ENCODE results near the gene MIPOL1. TPM values are rescaled to one million over a fixed set of nuclear protein-coding genes. Genes with fewer than 3 reads are reported as not detected.

The MIPOL1 gene
- total and polyA plus RNA-seq, 8 donors, result 2.4 to 9.0 (median 6.4) TPM

- intact Hi-C loops (cut with DNase I), result no loop called here
- ATAC-seq (peak in 1 of 4 donors; percentile 9), DNase-seq (peak in 3 of 6 donors; percentile 32 to 73 (median 59)), FAIRE-seq (no peak)
- H3K36me3 ChIP-seq, result no peaks in the 10 kb centered on the region
- no peak for TF ChIP-seq CTCF (IDR thresholded peaks at IDR 0.05)
- H3K27me3 ChIP-seq, result peaks cover 8 to 40% (median 22%) of the 10 kb centered on the region in 4 donors
- WGBS, 2 donors, result 18 to 24% methylated on average over 47 to 50 of the region's 50 CpGs
- H3K4me1 ChIP-seq, result peaks cover 0 to 14% (median 9%) of the 10 kb centered on the region in 3 donors
- H3K9me3 ChIP-seq, result no peaks in the 10 kb centered on the region
- peak overlapping the region in 1 of 4 donors; percentile 15 for H3K4me3 ChIP-seq
- H3K27ac ChIP-seq, result no peak overlapping the region
Measured at GRCh38 chr14:37597914-37598746, 400.4 kb downstream of the MIPOL1 start.

- 36 to 41% methylated on average over 36 of the region's 36 CpGs for WGBS, 2 donors
- H3K36me3 ChIP-seq, result no peaks in the 10 kb centered on the region
- intact Hi-C loops (cut with DNase I), result no loop called here
- no peak for ATAC-seq
- H3K27ac ChIP-seq, result no peak overlapping the region
- no peaks in the 10 kb centered on the region for H3K9me3 ChIP-seq
- H3K4me3 ChIP-seq, result peak overlapping the region in 1 of 4 donors; percentile 35
- peaks cover 0 to 12% (median 8%) of the 10 kb centered on the region in 3 donors for H3K4me1 ChIP-seq
- TF ChIP-seq CTCF (IDR thresholded peaks at IDR 0.05), result no peak
- peak in 2 of 6 donors; percentile 58 to 73 for DNase-seq
- FAIRE-seq, result no peak
- peaks cover 8 to 40% (median 23%) of the 10 kb centered on the region in 4 donors for H3K27me3 ChIP-seq
Measured at GRCh38 chr14:37598747-37599506, 401.2 kb downstream of the MIPOL1 start.

- WGBS, 2 donors, result 6% methylated on average over 57 of the region's 57 CpGs
- peak in 3 of 6 donors; percentile 15 to 64 (median 61) for DNase-seq
- no peaks in the 10 kb centered on the region for H3K36me3 ChIP-seq
- peaks cover 0 to 9% (median 6%) of the 10 kb centered on the region in 3 donors for H3K4me1 ChIP-seq
- FAIRE-seq, result no peak
- peak overlapping the region in 2 of 4 donors; percentile 5 to 35 for H3K4me3 ChIP-seq
- no peak overlapping the region for H3K27ac ChIP-seq
- no peak for ATAC-seq
- H3K9me3 ChIP-seq, result no peaks in the 10 kb centered on the region
- H3K27me3 ChIP-seq, result peaks cover 8 to 40% (median 23%) of the 10 kb centered on the region in 4 donors
- no peak for TF ChIP-seq CTCF (IDR thresholded peaks at IDR 0.05)
- intact Hi-C loops (cut with DNase I), result no loop called here
Measured at GRCh38 chr14:37599507-37600368, 402.0 kb downstream of the MIPOL1 start.

- ATAC-seq (no peak), FAIRE-seq (no peak), DNase-seq (no peak)
- Histone ChIP-seq H3K36me3 (no peaks in the 10 kb centered on the region), H3K9me3 (no peaks in the 10 kb centered on the region), H3K27me3 (peaks cover 8 to 40% (median 23%) of the 10 kb centered on the region in 4 donors), H3K4me3 (no peak overlapping the region), H3K4me1 (peaks cover 0 to 7% (median 6%) of the 10 kb centered on the region in 3 donors), H3K27ac (no peak overlapping the region)
- intact Hi-C loops (cut with DNase I), result no loop called here
- 34% methylated on average over 4 of the region's 4 CpGs for WGBS, 2 donors
- TF ChIP-seq CTCF (IDR thresholded peaks at IDR 0.05), result no peak
Measured at GRCh38 chr14:37600880-37601741, 403.4 kb downstream of the MIPOL1 start.
